Measurements from ENCODE around the gene VSIG10. TPM values are rescaled to one million over a fixed set of nuclear protein-coding genes. Genes with fewer than 3 reads are reported as not detected.

Gene VSIG10
- total and polyA plus RNA-seq, 2 of the 13 experiments (the other 11 are each of a cell fraction or from before 2014, with no cell fraction given) = 25.6 to 42.5 TPM

DNA sequence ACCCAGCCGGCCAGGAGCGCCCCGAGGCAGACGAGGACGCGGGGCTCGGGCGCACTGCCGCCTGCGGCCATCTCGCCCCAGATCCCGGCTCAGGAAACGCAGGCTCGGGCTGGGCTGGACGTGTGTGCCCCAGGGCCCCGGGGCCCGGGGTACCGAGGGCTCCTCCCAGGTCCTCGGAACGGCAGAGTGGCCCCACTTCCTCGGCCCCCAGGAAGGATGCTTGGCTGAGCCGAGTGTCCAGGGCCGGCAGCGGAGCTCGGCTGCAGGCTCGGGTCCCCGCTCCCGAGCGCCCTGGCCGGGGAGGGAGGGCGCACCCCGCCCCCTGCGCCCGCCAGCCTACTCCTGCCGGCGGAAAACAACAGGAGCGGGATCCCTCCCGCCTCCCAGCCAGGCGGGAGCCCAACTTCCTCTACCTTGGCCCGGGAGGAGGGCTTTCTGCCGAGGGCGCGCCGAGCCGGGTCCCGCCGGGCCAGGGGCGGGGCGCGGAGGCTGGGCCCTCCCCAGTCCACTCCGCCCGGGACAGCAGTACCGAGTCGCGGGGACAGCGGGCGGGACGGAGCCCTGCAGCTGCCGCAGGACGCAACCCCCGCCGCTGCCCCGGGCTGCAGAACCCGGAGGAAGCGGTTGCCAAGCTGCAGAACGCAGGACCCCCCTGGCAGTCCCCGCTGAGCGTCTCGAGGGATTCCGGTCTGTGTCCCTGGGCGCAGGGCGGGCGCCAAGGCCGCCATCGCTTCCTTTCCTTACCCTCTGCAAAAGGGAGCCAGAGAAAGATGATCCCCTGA, at the start of gene VSIG10 (continued):
- TF ChIP-seq, protein P1, sequence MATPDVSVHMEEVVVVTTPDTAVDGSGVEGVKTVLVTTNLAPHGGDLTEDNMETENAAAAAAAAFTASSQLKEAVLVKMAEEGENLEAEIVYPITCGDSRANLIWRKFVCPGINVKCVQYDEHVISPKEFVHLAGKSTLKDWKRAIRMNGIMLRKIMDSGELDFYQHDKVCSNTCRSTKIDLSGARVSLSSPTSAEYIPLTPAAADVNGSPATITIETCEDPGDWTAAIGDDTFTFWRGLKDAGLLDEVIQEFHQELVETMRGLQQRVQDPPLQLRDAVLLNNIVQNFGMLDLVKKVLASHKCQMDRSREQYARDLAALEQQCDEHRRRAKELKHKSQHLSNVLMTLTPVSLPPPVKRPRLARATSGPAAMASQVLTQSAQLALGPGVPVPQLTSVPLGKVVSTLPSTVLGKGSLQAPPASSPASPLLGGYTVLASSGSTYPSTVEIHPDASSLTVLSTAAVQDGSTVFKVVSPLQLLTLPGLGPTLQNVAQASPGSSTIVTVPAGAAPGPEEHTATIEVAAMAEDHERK (CRISPR knock-in tag; IDR thresholded peaks at IDR 0.05; ENCODE audit: low read depth) = no peak
- TF ChIP-seq ZNF83 (CRISPR knock-in tag; IDR thresholded peaks at IDR 0.05; ENCODE audit: borderline replicate concordance) (no peak), ZNF431 (CRISPR knock-in tag; IDR thresholded peaks at IDR 0.05; ENCODE audit: borderline replicate concordance, low read depth) (0 out of 2 replicates have a peak, but pooled peaks have one; percentile 31), NFKBIZ (CRISPR knock-in tag; IDR thresholded peaks at IDR 0.05) (0 out of 2 replicates have a peak, but pooled peaks have one; percentile 27), HMG20A (CRISPR knock-in tag; IDR thresholded peaks at IDR 0.05; ENCODE audit: borderline replicate concordance) (peak; percentile 18; the same call in 1 of the 2 replicates), KLF16 (CRISPR knock-in tag; IDR thresholded peaks at IDR 0.05) (no peak; a peak in 1 of 4 replicates), KLF13 (CRISPR knock-in tag; IDR thresholded peaks at IDR 0.05) (no peak), WIZ (CRISPR knock-in tag; IDR thresholded peaks at IDR 0.05) (0 out of 2 replicates have a peak, but pooled peaks have one; percentile 48), ZKSCAN1 (IDR thresholded peaks at IDR 0.05; ENCODE audit: low read length) (no peak), JARID2 (CRISPR knock-in tag; IDR thresholded peaks at IDR 0.05; ENCODE audit: insufficient replicate concordance) (no peak), ZNF629 (CRISPR knock-in tag; conservative IDR thresholded peaks at IDR 0.05) (no peak), ADNP (CRISPR knock-in tag; IDR thresholded peaks at IDR 0.05) (no peak), RBFOX2 (IDR thresholded peaks at IDR 0.05; ENCODE audit: low read depth, low read length) (peak; percentile 91), AKAP8 (CRISPR knock-in tag; IDR thresholded peaks at IDR 0.05) (no peak), POGZ (CRISPR knock-in tag; IDR thresholded peaks at IDR 0.05) (peak; percentile 22; the same call in 1 of the 2 replicates), ZNF674 (CRISPR knock-in tag; IDR thresholded peaks at IDR 0.05; ENCODE audit: low read depth) (no peak), ZNF790 (CRISPR knock-in tag; IDR thresholded peaks at IDR 0.05; ENCODE audit: borderline replicate concordance) (0 out of 2 replicates have a peak, but pooled peaks have one; percentile 19), NR3C1 (CRISPR knock-in tag; IDR thresholded peaks at IDR 0.05) (no peak), ZFP36L2 (CRISPR knock-in tag; IDR thresholded peaks at IDR 0.05) (no peak), ZNF749 (CRISPR knock-in tag; IDR thresholded peaks at IDR 0.05; ENCODE audit: borderline replicate concordance) (no peak), RXRA (CRISPR knock-in tag; IDR thresholded peaks at IDR 0.05) (no peak), ZNF143 (CRISPR knock-in tag; IDR thresholded peaks at IDR 0.05) (no peak), GRHL1 (CRISPR knock-in tag; conservative IDR thresholded peaks at IDR 0.05) (no peak), ZBTB2 (CRISPR knock-in tag; IDR thresholded peaks at IDR 0.05; ENCODE audit: low read depth) (peak; percentile 77; the same call in 1 of the 2 replicates), ZNF253 (CRISPR knock-in tag; IDR thresholded peaks at IDR 0.05; ENCODE audit: borderline replicate concordance) (no peak)
